DMS 273 treated with DMSO at 0.1 percent for 48 hours (cell line): ENCODE data around the gene ARHGEF12.

Source experiments
- DNase-seq: peaks from one replicate; lab custom pipeline; 2025; lab: John Stamatoyannopoulos, UW

ARHGEF12 gene

GRCh38 chr11:120335908-120336640 is at the start of gene ARHGEF12:
Gene ARHGEF12 (plus strand): TSS chr11:120336413. CDS start chr11:120337244, 831 bp downstream.
- peak; percentile 75 for DNase-seq

- DNase-seq = no peak
These were observed 48.2 kb upstream of the ARHGEF12 start for GRCh38 chr11:120288021-120288420.

- DNase-seq = no peak
These were observed 46.8 kb upstream of the ARHGEF12 start for GRCh38 chr11:120289426-120289825.

GRCh38 chr11:120290956-120291355 is 45.3 kb upstream of the ARHGEF12 start:
- DNase-seq = no peak

GRCh38 chr11:120293038-120293800 is 43.0 kb upstream of the ARHGEF12 start:
- DNase-seq = no peak

GRCh38 chr11:120294096-120294495 is 42.1 kb upstream of the ARHGEF12 start:
- no peak for DNase-seq

GRCh38 chr11:120295099-120295498 is 41.1 kb upstream of the ARHGEF12 start:
- no peak for DNase-seq

GRCh38 chr11:120296554-120296953 is 39.7 kb upstream of the ARHGEF12 start:
- no peak for DNase-seq

GRCh38 chr11:120298461-120298860 is 37.8 kb upstream of the ARHGEF12 start:
- no peak for DNase-seq

GRCh38 chr11:120302001-120302805 is 34.0 kb upstream of the ARHGEF12 start:
- DNase-seq = no peak

GRCh38 chr11:120303004-120303637 is 33.1 kb upstream of the ARHGEF12 start:
- DNase-seq = peak; percentile 56

- DNase-seq = no peak
These were observed 31.7 kb upstream of the ARHGEF12 start for GRCh38 chr11:120304526-120304925.

GRCh38 chr11:120305286-120305685 is 30.9 kb upstream of the ARHGEF12 start:
- no peak for DNase-seq

- no peak for DNase-seq
These were observed 29.5 kb upstream of the ARHGEF12 start for GRCh38 chr11:120306519-120307242.

GRCh38 chr11:120307476-120307875 is 28.7 kb upstream of the ARHGEF12 start:
- DNase-seq = no peak

GRCh38 chr11:120308081-120308480 is 28.1 kb upstream of the ARHGEF12 start:
- no peak for DNase-seq

- no peak for DNase-seq
These were observed 25.3 kb upstream of the ARHGEF12 start for GRCh38 chr11:120310870-120311269.

- no peak for DNase-seq
These were observed 21.4 kb upstream of the ARHGEF12 start for GRCh38 chr11:120314861-120315260.

GRCh38 chr11:120316880-120317688 is 19.1 kb upstream of the ARHGEF12 start:
- DNase-seq = no peak

GRCh38 chr11:120317689-120318480 is 18.3 kb upstream of the ARHGEF12 start:
- DNase-seq = no peak
